ENCODE data around the gene PSMD10.

PSMD10 gene

GRCh38 chrX:108091264-108091877, at the start of gene PSMD10, which contains the start of gene ATG4A:
TSS of gene PSMD10 (minus strand) at chrX:108091542. CDS start at chrX:108091520, 22 bp downstream.
TSS of gene ATG4A (plus strand) at chrX:108091778. CDS start at chrX:108091827, 49 bp downstream.
- H3K9me3 ChIP-seq (ENCODE audit: control insufficient read depth, insufficient read depth, low read length), result no peaks in the 10 kb centered on the region
- no peaks in the 10 kb centered on the region for H3K36me3 ChIP-seq (ENCODE audit: control insufficient read depth, insufficient read depth, low read length)

GRCh38 chrX:108138814-108139702, 47.7 kb upstream of the PSMD10 start:
- Histone ChIP-seq H3K36me3 (ENCODE audit: control insufficient read depth, insufficient read depth, low read length) (peaks cover 4% of the 10 kb centered on the region), H3K9ac (ENCODE audit: low read depth, low read length) (no peak overlapping the region), H3K4me3 (ENCODE audit: low read depth, low read length) (no peak overlapping the region), H3K27me3 (ENCODE audit: control insufficient read depth, insufficient read depth, low read length) (no peaks in the 10 kb centered on the region), H3K9me3 (ENCODE audit: control insufficient read depth, insufficient read depth, low read length) (no peaks in the 10 kb centered on the region), H3K4me1 (ENCODE audit: control insufficient read depth, insufficient read depth, low read length) (peaks cover 3% of the 10 kb centered on the region)

More at GRCh38 chrX:108091264-108091877, at the start of gene PSMD10, which contains the start of gene ATG4A:
- no peaks in the 10 kb centered on the region for H3K27me3 ChIP-seq (ENCODE audit: control insufficient read depth, insufficient read depth, low read length)
- peak within 1 kb of the TSS; percentile 94 for H3K4me3 ChIP-seq (ENCODE audit: low read depth, low read length)
- peak within 1 kb of the TSS; percentile 87 for H3K9ac ChIP-seq (ENCODE audit: low read depth, low read length)
- H3K4me1 ChIP-seq (ENCODE audit: control insufficient read depth, insufficient read depth, low read length), result peaks cover 5% of the 10 kb centered on the region

- H3K9me3 ChIP-seq (ENCODE audit: control insufficient read depth, insufficient read depth, low read length), result no peaks in the 10 kb centered on the region
- H3K9ac ChIP-seq (ENCODE audit: low read depth, low read length), result no peak overlapping the region
- no peak overlapping the region for H3K4me3 ChIP-seq (ENCODE audit: low read depth, low read length)
- H3K27me3 ChIP-seq (ENCODE audit: control insufficient read depth, insufficient read depth, low read length), result no peaks in the 10 kb centered on the region
- H3K36me3 ChIP-seq (ENCODE audit: control insufficient read depth, insufficient read depth, low read length), result peaks cover 4% of the 10 kb centered on the region
- H3K4me1 ChIP-seq (ENCODE audit: control insufficient read depth, insufficient read depth, low read length), result peaks cover 3% of the 10 kb centered on the region
Observed at GRCh38 chrX:108134724-108135123, 43.4 kb upstream of the PSMD10 start.

GRCh38 chrX:108132876-108133275, 41.5 kb upstream of the PSMD10 start:
- no peak overlapping the region for H3K9ac ChIP-seq (ENCODE audit: low read depth, low read length)
- no peaks in the 10 kb centered on the region for H3K9me3 ChIP-seq (ENCODE audit: control insufficient read depth, insufficient read depth, low read length)
- H3K4me1 ChIP-seq (ENCODE audit: control insufficient read depth, insufficient read depth, low read length), result no peaks in the 10 kb centered on the region
- no peaks in the 10 kb centered on the region for H3K27me3 ChIP-seq (ENCODE audit: control insufficient read depth, insufficient read depth, low read length)
- H3K4me3 ChIP-seq (ENCODE audit: low read depth, low read length), result no peak overlapping the region
- H3K36me3 ChIP-seq (ENCODE audit: control insufficient read depth, insufficient read depth, low read length), result peaks cover 1% of the 10 kb centered on the region

- H3K4me3 ChIP-seq (ENCODE audit: low read depth, low read length), result no peak overlapping the region
- no peaks in the 10 kb centered on the region for H3K9me3 ChIP-seq (ENCODE audit: control insufficient read depth, insufficient read depth, low read length)
- peaks cover 4% of the 10 kb centered on the region for H3K4me1 ChIP-seq (ENCODE audit: control insufficient read depth, insufficient read depth, low read length)
- no peak overlapping the region for H3K9ac ChIP-seq (ENCODE audit: low read depth, low read length)
- no peaks in the 10 kb centered on the region for H3K36me3 ChIP-seq (ENCODE audit: control insufficient read depth, insufficient read depth, low read length)
- H3K27me3 ChIP-seq (ENCODE audit: control insufficient read depth, insufficient read depth, low read length), result no peaks in the 10 kb centered on the region
Observed at GRCh38 chrX:108132034-108132433, 40.7 kb upstream of the PSMD10 start.

- Histone ChIP-seq H3K9ac (ENCODE audit: low read depth, low read length) (no peak overlapping the region), H3K27me3 (ENCODE audit: control insufficient read depth, insufficient read depth, low read length) (no peaks in the 10 kb centered on the region), H3K9me3 (ENCODE audit: control insufficient read depth, insufficient read depth, low read length) (no peaks in the 10 kb centered on the region), H3K36me3 (ENCODE audit: control insufficient read depth, insufficient read depth, low read length) (no peaks in the 10 kb centered on the region), H3K4me1 (ENCODE audit: control insufficient read depth, insufficient read depth, low read length) (peaks cover 9% of the 10 kb centered on the region), H3K4me3 (ENCODE audit: low read depth, low read length) (no peak overlapping the region)
Observed at GRCh38 chrX:108131471-108131870, 40.1 kb upstream of the PSMD10 start.

- H3K36me3 ChIP-seq (ENCODE audit: control insufficient read depth, insufficient read depth, low read length), result no peaks in the 10 kb centered on the region
Observed at GRCh38 chrX:108130889-108131288, 39.5 kb upstream of the PSMD10 start.

GRCh38 chrX:108127152-108127551, 35.8 kb upstream of the PSMD10 start:
- Histone ChIP-seq H3K4me1 (ENCODE audit: control insufficient read depth, insufficient read depth, low read length) (peaks cover 15% of the 10 kb centered on the region), H3K27me3 (ENCODE audit: control insufficient read depth, insufficient read depth, low read length) (no peaks in the 10 kb centered on the region), H3K9me3 (ENCODE audit: control insufficient read depth, insufficient read depth, low read length) (no peaks in the 10 kb centered on the region), H3K36me3 (ENCODE audit: control insufficient read depth, insufficient read depth, low read length) (no peaks in the 10 kb centered on the region), H3K4me3 (ENCODE audit: low read depth, low read length) (no peak overlapping the region), H3K9ac (ENCODE audit: low read depth, low read length) (no peak overlapping the region)

More at GRCh38 chrX:108130889-108131288, 39.5 kb upstream of the PSMD10 start:
- Histone ChIP-seq H3K4me3 (ENCODE audit: low read depth, low read length) (no peak overlapping the region), H3K4me1 (ENCODE audit: control insufficient read depth, insufficient read depth, low read length) (peaks cover 14% of the 10 kb centered on the region), H3K9me3 (ENCODE audit: control insufficient read depth, insufficient read depth, low read length) (no peaks in the 10 kb centered on the region), H3K9ac (ENCODE audit: low read depth, low read length) (no peak overlapping the region), H3K27me3 (ENCODE audit: control insufficient read depth, insufficient read depth, low read length) (no peaks in the 10 kb centered on the region)

- no peaks in the 10 kb centered on the region for H3K9me3 ChIP-seq (ENCODE audit: control insufficient read depth, insufficient read depth, low read length)
- no peaks in the 10 kb centered on the region for H3K27me3 ChIP-seq (ENCODE audit: control insufficient read depth, insufficient read depth, low read length)
- peaks cover 17% of the 10 kb centered on the region for H3K4me1 ChIP-seq (ENCODE audit: control insufficient read depth, insufficient read depth, low read length)
- H3K36me3 ChIP-seq (ENCODE audit: control insufficient read depth, insufficient read depth, low read length), result no peaks in the 10 kb centered on the region
- H3K4me3 ChIP-seq (ENCODE audit: low read depth, low read length), result peak overlapping the region; percentile 11
- H3K9ac ChIP-seq (ENCODE audit: low read depth, low read length), result peak overlapping the region; percentile 5
Observed at GRCh38 chrX:108126661-108127060, 35.3 kb upstream of the PSMD10 start.

- peaks cover 17% of the 10 kb centered on the region for H3K4me1 ChIP-seq (ENCODE audit: control insufficient read depth, insufficient read depth, low read length)
- no peak overlapping the region for H3K4me3 ChIP-seq (ENCODE audit: low read depth, low read length)
- H3K27me3 ChIP-seq (ENCODE audit: control insufficient read depth, insufficient read depth, low read length), result no peaks in the 10 kb centered on the region
- H3K9me3 ChIP-seq (ENCODE audit: control insufficient read depth, insufficient read depth, low read length), result no peaks in the 10 kb centered on the region
- H3K9ac ChIP-seq (ENCODE audit: low read depth, low read length), result no peak overlapping the region
- H3K36me3 ChIP-seq (ENCODE audit: control insufficient read depth, insufficient read depth, low read length), result no peaks in the 10 kb centered on the region
Observed at GRCh38 chrX:108123591-108124366, 32.4 kb upstream of the PSMD10 start.

- Histone ChIP-seq H3K4me1 (ENCODE audit: control insufficient read depth, insufficient read depth, low read length) (peaks cover 17% of the 10 kb centered on the region), H3K27me3 (ENCODE audit: control insufficient read depth, insufficient read depth, low read length) (no peaks in the 10 kb centered on the region), H3K9me3 (ENCODE audit: control insufficient read depth, insufficient read depth, low read length) (no peaks in the 10 kb centered on the region), H3K9ac (ENCODE audit: low read depth, low read length) (no peak overlapping the region), H3K4me3 (ENCODE audit: low read depth, low read length) (no peak overlapping the region), H3K36me3 (ENCODE audit: control insufficient read depth, insufficient read depth, low read length) (no peaks in the 10 kb centered on the region)
Observed at GRCh38 chrX:108122748-108123147, 31.4 kb upstream of the PSMD10 start.

All from iPS-15b (cell line).